HCT116 (cell line): Measurements from ENCODE around the gene ITGB7. TPM values are rescaled to one million over a fixed set of nuclear protein-coding genes. Genes with fewer than 3 reads are reported as not detected.

ENCODE experiments used
- ATAC-seq: fragments of 200-7000 bp; cut with Tn5 transposase; 2 replicates; pipeline ENCODE4 v1.9.1; 2020; ENCODE audit warnings: mild to moderate bottlenecking, moderate library complexity
- BruUV-seq: library from RNA; stranded (reverse); fragments of 400-500 nt; replicated peaks from 2 replicates; lab custom pipeline; 2021; lab: Mats Ljungman, UMichigan
- CTCF ChIA-PET: fragments of 300-600 bp; sonication (Branson Sonifier 250); formaldehyde crosslinking; loops from one replicate; lab custom pipeline; 2021; ENCODE audit warnings: antibody characterized with exemption; lab: Charles Lee
- POLR2A ChIA-PET: fragments of 300-600, 350-600 bp; sonication (Branson Sonifier 250); formaldehyde crosslinking; loops from one replicate; lab custom pipeline; 2021; ENCODE audit warnings: antibody characterized with exemption; lab: Charles Lee
- RAD21 ChIA-PET, 2 experiments: fragments of 300-600 bp; sonication (Branson Sonifier 250); formaldehyde crosslinking; loops; one replicate each; lab custom pipeline; 2023; ENCODE audit warnings: low total read pairs in 2 of 2; ENCODE audit not compliant: uncharacterized antibody in 2 of 2, unreplicated experiment in 2 of 2, low non-redundant PET in 1 of 2; lab: Charles Lee
- DNase-seq: peaks from one replicate; pipeline ENCODE4 v3.0.0-alpha.2; 2010; ENCODE audit warnings: low read depth, low spot score
- H2AFZ ChIP-seq: fragments of 200-600 bp; shearing (Covaris generic), sonication (generic); 2 replicates; pipeline ENCODE4 v1.6.1; 2017; ENCODE audit warnings: low read depth, mixed run types, mixed read lengths, antibody characterized with exemption, low read length; ENCODE audit not compliant: poor library complexity, severe bottlenecking
- H3K27ac ChIP-seq: 2 replicates; pipeline ENCODE4 v1.5.1; 2012; ENCODE audit warnings: low read depth, low read length
- H3K27me3 ChIP-seq: fragments of 200-600 bp; sonication (generic); 2 replicates; pipeline ENCODE4 v1.6.1; 2016; ENCODE audit warnings: mixed run types, low read length, mixed read lengths; ENCODE audit not compliant: insufficient read depth
- H3K36me3 ChIP-seq, 2 experiments: fragments of 200-500 bp in 1 of 2; fragments of 200-600 bp in 1 of 2; sonication (Bioruptor generic) in 1 of 2; sonication (generic) in 1 of 2; 2 replicates each; pipeline versions ENCODE4 v1.5.1 to v1.6.1; 2014 to 2016; ENCODE audit warnings: low read length in 2 of 2, inconsistent platforms in 1 of 2, mixed read lengths in 1 of 2, mixed run types in 1 of 2; ENCODE audit not compliant: insufficient read depth in 2 of 2, control insufficient read depth in 1 of 2
- H3K4me1 ChIP-seq, 2 experiments: fragments of 200-600 bp in 1 of 2; sonication (generic) in 1 of 2; 2 replicates each; pipeline versions ENCODE4 v1.5.1 to v1.6.1; 2012 to 2017; ENCODE audit warnings: low read length in 2 of 2, inconsistent platforms in 1 of 2, mild to moderate bottlenecking in 1 of 2, mixed read lengths in 1 of 2, mixed run types in 1 of 2, moderate library complexity in 1 of 2; ENCODE audit not compliant: insufficient read depth in 2 of 2, control insufficient read depth in 1 of 2
- H3K4me2 ChIP-seq: fragments of 200-600 bp; sonication (generic); 2 replicates; pipeline ENCODE4 v1.6.1; 2017; ENCODE audit warnings: mixed run types, low read length, mixed read lengths
- H3K4me3 ChIP-seq, 2 experiments: fragments of 200-600 bp in 1 of 2; sonication (generic) in 1 of 2; replicated peaks in 1 of 2; 2 replicates each; pipeline ENCODE4 v1.5.1; 2011 to 2016; ENCODE audit warnings: low read length in 2 of 2, control low read depth in 1 of 2, low read depth in 1 of 2, mild to moderate bottlenecking in 1 of 2, mixed read lengths in 1 of 2, mixed run types in 1 of 2
- H3K79me2 ChIP-seq: fragments of 200-600 bp; sonication (generic); 2 replicates; pipeline ENCODE4 v1.6.1; 2017; ENCODE audit warnings: mild to moderate bottlenecking, mixed run types, low read length, moderate library complexity, mixed read lengths; ENCODE audit not compliant: insufficient read depth
- H3K9ac ChIP-seq: fragments of 200-600 bp; sonication (generic); 2 replicates; pipeline ENCODE4 v1.6.1; 2016; ENCODE audit warnings: low read length, mixed read lengths
- H3K9me2 ChIP-seq: fragments of 200-600 bp; sonication (generic), shearing (Covaris generic); 2 replicates; pipeline ENCODE4 v1.6.1; 2017; ENCODE audit warnings: mixed run types, mild to moderate bottlenecking, moderate library complexity; ENCODE audit not compliant: insufficient read depth
- H3K9me3 ChIP-seq, 2 experiments: fragments of 200-500 bp in 1 of 2; fragments of 200-600 bp in 1 of 2; sonication (Bioruptor generic) in 1 of 2; sonication (generic) in 1 of 2; 2 replicates each; pipeline ENCODE4 v1.6.1; 2014 to 2017; ENCODE audit warnings: low read length in 2 of 2, mixed read lengths in 2 of 2, inconsistent platforms in 1 of 2, low read depth in 1 of 2, mild to moderate bottlenecking in 1 of 2, mixed run types in 1 of 2, moderate library complexity in 1 of 2; ENCODE audit not compliant: control insufficient read depth in 1 of 2, insufficient read depth in 1 of 2
- H4K20me1 ChIP-seq: fragments of 200-600 bp; sonication (generic), shearing (Covaris generic); 2 replicates; pipeline ENCODE4 v1.6.1; 2017; ENCODE audit warnings: mixed run types, mild to moderate bottlenecking, moderate library complexity; ENCODE audit not compliant: insufficient read depth
- CBX3 ChIP-seq: IDR thresholded peaks from 2 replicates; pipeline ENCODE4 v1.6.1; 2012; ENCODE audit warnings: low read depth
- CEBPB ChIP-seq: IDR thresholded peaks from 2 replicates; pipeline ENCODE4 v1.6.1; 2012; ENCODE audit warnings: low read depth
- EGR1 ChIP-seq: IDR thresholded peaks from 2 replicates; pipeline ENCODE4 v1.6.1; 2012; ENCODE audit warnings: low read depth
- ELF1 ChIP-seq: IDR thresholded peaks from 2 replicates; pipeline ENCODE4 v1.6.1; 2012; ENCODE audit warnings: low read depth, borderline replicate concordance
- EZH2 ChIP-seq: fragments of 200-600 bp; sonication (generic); IDR thresholded peaks from 2 replicates; pipeline ENCODE4 v1.6.1; 2017; ENCODE audit warnings: antibody characterized with exemption, mixed run types
- EZH2phosphoT487 ChIP-seq: fragments of 200-600 bp; IDR thresholded peaks from 2 replicates; pipeline ENCODE4 v1.6.1; 2018; ENCODE audit warnings: antibody characterized with exemption, borderline replicate concordance
- FOSL1 ChIP-seq: IDR thresholded peaks from 2 replicates; pipeline ENCODE4 v1.6.1; 2012; ENCODE audit warnings: low read depth
- POLR2A ChIP-seq: IDR thresholded peaks from 2 replicates; pipeline ENCODE4 v1.7.0; 2011; ENCODE audit warnings: borderline replicate concordance; ENCODE audit not compliant: insufficient read depth, insufficient read length; ENCODE audit errors: extremely low read depth
- POLR2AphosphoS5 ChIP-seq: IDR thresholded peaks from 2 replicates; pipeline ENCODE4 v1.6.1; 2011; ENCODE audit warnings: mild to moderate bottlenecking, low read depth, low read length, moderate library complexity
- RAD21 ChIP-seq: IDR thresholded peaks from 2 replicates; pipeline ENCODE4 v1.6.1; 2012; ENCODE audit warnings: low read depth, mild to moderate bottlenecking
- SP1 ChIP-seq: IDR thresholded peaks from 2 replicates; pipeline ENCODE4 v1.6.1; 2012; ENCODE audit warnings: low read depth
- SRF ChIP-seq: IDR thresholded peaks from 2 replicates; pipeline ENCODE4 v1.6.1; 2012; ENCODE audit warnings: low read depth
- TCF7L2 ChIP-seq: IDR thresholded peaks from 2 replicates; pipeline ENCODE4 v1.7.0; 2011; ENCODE audit warnings: borderline replicate concordance, inconsistent platforms; ENCODE audit not compliant: insufficient read depth, insufficient read length; ENCODE audit errors: extremely low read depth
- YY1 ChIP-seq: IDR thresholded peaks from 2 replicates; pipeline ENCODE4 v1.6.1; 2011; ENCODE audit warnings: low read length, low read depth, moderate library complexity, mild to moderate bottlenecking; ENCODE audit not compliant: insufficient replicate concordance; ENCODE audit errors: extremely low read depth
- ZFX ChIP-seq: fragments of 450-650 bp; IDR thresholded peaks from 2 replicates; pipeline ENCODE4 v1.6.1; 2017
- intact Hi-C: fragments of 100-400 bp; cut with micrococcal nuclease; formaldehyde crosslinking; loops from 2 replicates; pipeline ENCODE4 v1.10.0; 2022
- total RNA-seq: library from RNA; stranded (reverse); gene quantifications from one replicate; pipeline ENCODE4 v1.2.1, GENCODE V29; 2021; ENCODE audit not compliant: unreplicated experiment
- TF ChIP-seq, protein P1 (sequence below), 3 experiments: fragments of 200-600 bp in 1 of 3; sonication (generic) in 1 of 3; IDR thresholded peaks in 2 of 3; conservative IDR thresholded peaks in 1 of 3; 2 replicates each; pipeline ENCODE4 v1.5.1; 2012 to 2017; ENCODE audit warnings: low read depth in 2 of 3, low read length in 2 of 3, antibody characterized with exemption in 1 of 3, borderline replicate concordance in 1 of 3, control low read depth in 1 of 3, mild to moderate bottlenecking in 1 of 3, mixed read lengths in 1 of 3, mixed run types in 1 of 3, moderate library complexity in 1 of 3; ENCODE audit not compliant: insufficient read depth in 1 of 3
- TF ChIP-seq, protein P2 (sequence below): IDR thresholded peaks from 2 replicates; pipeline ENCODE4 v1.6.1; 2012; ENCODE audit warnings: low read depth
- TF ChIP-seq, protein P3 (sequence below): IDR thresholded peaks from 2 replicates; pipeline ENCODE4 v1.6.1; 2011; ENCODE audit warnings: mild to moderate bottlenecking, low read length, moderate library complexity; ENCODE audit not compliant: insufficient replicate concordance; ENCODE audit errors: extremely low read depth
- TF ChIP-seq, protein P4 (sequence below): IDR thresholded peaks from 2 replicates; pipeline ENCODE4 v1.6.1; 2012

The ITGB7 gene
- total RNA-seq, 1 experiment from 2014 or later = 1.9 TPM

DNA sequence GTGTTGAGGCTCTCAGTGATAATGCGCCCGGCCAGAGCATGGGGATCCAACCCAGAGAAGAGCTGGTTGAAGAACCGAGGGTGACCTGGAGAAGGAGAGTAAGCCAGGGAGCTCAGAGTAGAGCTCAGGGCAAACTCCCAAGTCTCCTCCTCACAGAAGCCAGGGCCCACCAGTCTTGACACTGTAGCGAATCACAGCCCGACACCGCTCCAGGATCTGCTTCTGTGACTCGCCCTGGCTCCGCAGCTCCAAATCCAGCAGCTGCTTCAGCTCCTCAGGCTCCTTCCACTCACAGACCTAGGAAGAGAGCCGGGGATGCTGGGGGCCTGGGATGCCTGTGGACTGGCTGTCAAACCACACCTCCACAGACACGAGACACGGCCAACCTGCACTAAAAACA lies 34.7 kb downstream of the ITGB7 start:
- CTCF ChIA-PET = interaction anchor here (1.3 to 2.0 kb wide), 2 partner anchors 13 to 118 kb away, joined by 3 to 7 read pairs; no protein-coding TSS in a partner anchor
- no peak overlapping the region for H3K9ac ChIP-seq
- intact Hi-C loops = no loop called here

More for the DNA sequence above, 34.7 kb downstream of the ITGB7 start:
- peaks cover 21 to 45% of the 10 kb centered on the region in 2 experiments; a peak in 3 of 4 replicates for H3K4me1 ChIP-seq
- ChIA-PET RAD21 (no interaction called here), POLR2A (no interaction called here)
- no peaks in the 10 kb centered on the region for H3K9me3 ChIP-seq
- ATAC-seq (no peak), DNase-seq (no peak)
- H3K4me3 ChIP-seq = no peak overlapping the region
- TF ChIP-seq POLR2AphosphoS5 = no peak
- TF ChIP-seq, protein P1, sequence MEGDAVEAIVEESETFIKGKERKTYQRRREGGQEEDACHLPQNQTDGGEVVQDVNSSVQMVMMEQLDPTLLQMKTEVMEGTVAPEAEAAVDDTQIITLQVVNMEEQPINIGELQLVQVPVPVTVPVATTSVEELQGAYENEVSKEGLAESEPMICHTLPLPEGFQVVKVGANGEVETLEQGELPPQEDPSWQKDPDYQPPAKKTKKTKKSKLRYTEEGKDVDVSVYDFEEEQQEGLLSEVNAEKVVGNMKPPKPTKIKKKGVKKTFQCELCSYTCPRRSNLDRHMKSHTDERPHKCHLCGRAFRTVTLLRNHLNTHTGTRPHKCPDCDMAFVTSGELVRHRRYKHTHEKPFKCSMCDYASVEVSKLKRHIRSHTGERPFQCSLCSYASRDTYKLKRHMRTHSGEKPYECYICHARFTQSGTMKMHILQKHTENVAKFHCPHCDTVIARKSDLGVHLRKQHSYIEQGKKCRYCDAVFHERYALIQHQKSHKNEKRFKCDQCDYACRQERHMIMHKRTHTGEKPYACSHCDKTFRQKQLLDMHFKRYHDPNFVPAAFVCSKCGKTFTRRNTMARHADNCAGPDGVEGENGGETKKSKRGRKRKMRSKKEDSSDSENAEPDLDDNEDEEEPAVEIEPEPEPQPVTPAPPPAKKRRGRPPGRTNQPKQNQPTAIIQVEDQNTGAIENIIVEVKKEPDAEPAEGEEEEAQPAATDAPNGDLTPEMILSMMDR (IDR thresholded peaks at IDR 0.05 in 2 of 3, conservative IDR thresholded peaks at IDR 0.05 in 1 of 3; ENCODE audit: borderline replicate concordance in 1 of 3, insufficient read depth in 1 of 3, low read depth in 2 of 3, low read length in 2 of 3) = no peak
- no peak for TF ChIP-seq TCF7L2
- no peak for TF ChIP-seq POLR2A
- no peak for TF ChIP-seq SRF
- no peak for TF ChIP-seq YY1
- no peak for TF ChIP-seq FOSL1
- TF ChIP-seq ZFX = no peak
- TF ChIP-seq, protein P2, sequence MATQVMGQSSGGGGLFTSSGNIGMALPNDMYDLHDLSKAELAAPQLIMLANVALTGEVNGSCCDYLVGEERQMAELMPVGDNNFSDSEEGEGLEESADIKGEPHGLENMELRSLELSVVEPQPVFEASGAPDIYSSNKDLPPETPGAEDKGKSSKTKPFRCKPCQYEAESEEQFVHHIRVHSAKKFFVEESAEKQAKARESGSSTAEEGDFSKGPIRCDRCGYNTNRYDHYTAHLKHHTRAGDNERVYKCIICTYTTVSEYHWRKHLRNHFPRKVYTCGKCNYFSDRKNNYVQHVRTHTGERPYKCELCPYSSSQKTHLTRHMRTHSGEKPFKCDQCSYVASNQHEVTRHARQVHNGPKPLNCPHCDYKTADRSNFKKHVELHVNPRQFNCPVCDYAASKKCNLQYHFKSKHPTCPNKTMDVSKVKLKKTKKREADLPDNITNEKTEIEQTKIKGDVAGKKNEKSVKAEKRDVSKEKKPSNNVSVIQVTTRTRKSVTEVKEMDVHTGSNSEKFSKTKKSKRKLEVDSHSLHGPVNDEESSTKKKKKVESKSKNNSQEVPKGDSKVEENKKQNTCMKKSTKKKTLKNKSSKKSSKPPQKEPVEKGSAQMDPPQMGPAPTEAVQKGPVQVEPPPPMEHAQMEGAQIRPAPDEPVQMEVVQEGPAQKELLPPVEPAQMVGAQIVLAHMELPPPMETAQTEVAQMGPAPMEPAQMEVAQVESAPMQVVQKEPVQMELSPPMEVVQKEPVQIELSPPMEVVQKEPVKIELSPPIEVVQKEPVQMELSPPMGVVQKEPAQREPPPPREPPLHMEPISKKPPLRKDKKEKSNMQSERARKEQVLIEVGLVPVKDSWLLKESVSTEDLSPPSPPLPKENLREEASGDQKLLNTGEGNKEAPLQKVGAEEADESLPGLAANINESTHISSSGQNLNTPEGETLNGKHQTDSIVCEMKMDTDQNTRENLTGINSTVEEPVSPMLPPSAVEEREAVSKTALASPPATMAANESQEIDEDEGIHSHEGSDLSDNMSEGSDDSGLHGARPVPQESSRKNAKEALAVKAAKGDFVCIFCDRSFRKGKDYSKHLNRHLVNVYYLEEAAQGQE = no peak
- TF ChIP-seq EGR1 = no peak
- no peak for TF ChIP-seq SP1
- no peak for TF ChIP-seq EZH2phosphoT487
- no peak for TF ChIP-seq CEBPB
- TF ChIP-seq, protein P3, sequence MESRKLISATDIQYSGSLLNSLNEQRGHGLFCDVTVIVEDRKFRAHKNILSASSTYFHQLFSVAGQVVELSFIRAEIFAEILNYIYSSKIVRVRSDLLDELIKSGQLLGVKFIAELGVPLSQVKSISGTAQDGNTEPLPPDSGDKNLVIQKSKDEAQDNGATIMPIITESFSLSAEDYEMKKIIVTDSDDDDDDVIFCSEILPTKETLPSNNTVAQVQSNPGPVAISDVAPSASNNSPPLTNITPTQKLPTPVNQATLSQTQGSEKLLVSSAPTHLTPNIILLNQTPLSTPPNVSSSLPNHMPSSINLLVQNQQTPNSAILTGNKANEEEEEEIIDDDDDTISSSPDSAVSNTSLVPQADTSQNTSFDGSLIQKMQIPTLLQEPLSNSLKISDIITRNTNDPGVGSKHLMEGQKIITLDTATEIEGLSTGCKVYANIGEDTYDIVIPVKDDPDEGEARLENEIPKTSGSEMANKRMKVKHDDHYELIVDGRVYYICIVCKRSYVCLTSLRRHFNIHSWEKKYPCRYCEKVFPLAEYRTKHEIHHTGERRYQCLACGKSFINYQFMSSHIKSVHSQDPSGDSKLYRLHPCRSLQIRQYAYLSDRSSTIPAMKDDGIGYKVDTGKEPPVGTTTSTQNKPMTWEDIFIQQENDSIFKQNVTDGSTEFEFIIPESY = no peak
- TF ChIP-seq, protein P4, sequence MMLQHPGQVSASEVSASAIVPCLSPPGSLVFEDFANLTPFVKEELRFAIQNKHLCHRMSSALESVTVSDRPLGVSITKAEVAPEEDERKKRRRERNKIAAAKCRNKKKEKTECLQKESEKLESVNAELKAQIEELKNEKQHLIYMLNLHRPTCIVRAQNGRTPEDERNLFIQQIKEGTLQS = no peak
- no peak for TF ChIP-seq CBX3
- TF ChIP-seq RAD21 = no peak
- TF ChIP-seq ELF1 = no peak
- TF ChIP-seq EZH2 = no peak
- no peaks in the 10 kb centered on the region for H3K79me2 ChIP-seq
- H3K27ac ChIP-seq = no peak overlapping the region
- H2AFZ ChIP-seq = no peak overlapping the region
- H3K9me2 ChIP-seq = no peaks in the 10 kb centered on the region
- H3K4me2 ChIP-seq = no peak overlapping the region; the same call in 1 of the 2 replicates
- no peaks in the 10 kb centered on the region for H4K20me1 ChIP-seq
- no peaks in the 10 kb centered on the region for H3K27me3 ChIP-seq
- no TSS peak for BruUV-seq
- H3K36me3 ChIP-seq = no peaks in the 10 kb centered on the region
